ENCODE measurements around the gene CATSPER1.

DNA sequence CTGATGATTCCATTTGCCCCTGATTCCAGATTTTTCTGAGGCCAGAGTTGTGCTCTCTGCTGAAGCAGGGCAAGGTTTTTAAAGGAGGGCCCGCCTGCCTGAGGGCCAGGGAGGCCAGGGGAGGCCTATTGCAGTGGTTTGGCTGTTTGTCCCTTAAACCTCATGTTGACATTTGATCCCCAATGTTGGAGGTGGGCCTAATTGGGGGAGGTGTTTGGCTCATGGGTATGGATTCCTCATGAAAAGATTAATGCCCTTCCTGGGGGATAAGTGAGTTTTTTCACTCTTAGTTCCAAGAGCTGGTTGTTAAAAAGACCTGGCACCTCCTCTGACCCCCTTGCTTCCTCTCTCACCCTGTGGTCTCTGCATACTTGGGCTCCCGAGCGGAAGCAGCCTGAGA, 13.5 kb upstream of the CATSPER1 start:
- TF ChIP-seq EZH2 (IDR thresholded peaks at IDR 0.05), result no peak
- no peak for TF ChIP-seq EZH2phosphoT487 (IDR thresholded peaks at IDR 0.05; ENCODE audit: borderline replicate concordance)
- no peak for TF ChIP-seq YY1 (IDR thresholded peaks at IDR 0.05; ENCODE audit: extremely low read depth, insufficient replicate concordance, low read depth, low read length)
- no peak for TF ChIP-seq RAD21 (IDR thresholded peaks at IDR 0.05; ENCODE audit: low read depth)

Measured in HCT116 (cell line).